Measurements from ENCODE around the gene COG7. TPM values are rescaled to one million over a fixed set of nuclear protein-coding genes. Genes with fewer than 3 reads are reported as not detected.

Gene COG7
- total and polyA plus RNA-seq, 2 of the 13 experiments (the other 11 are each of a cell fraction or from before 2014, with no cell fraction given) = 12.6 to 54.5 TPM

DNA sequence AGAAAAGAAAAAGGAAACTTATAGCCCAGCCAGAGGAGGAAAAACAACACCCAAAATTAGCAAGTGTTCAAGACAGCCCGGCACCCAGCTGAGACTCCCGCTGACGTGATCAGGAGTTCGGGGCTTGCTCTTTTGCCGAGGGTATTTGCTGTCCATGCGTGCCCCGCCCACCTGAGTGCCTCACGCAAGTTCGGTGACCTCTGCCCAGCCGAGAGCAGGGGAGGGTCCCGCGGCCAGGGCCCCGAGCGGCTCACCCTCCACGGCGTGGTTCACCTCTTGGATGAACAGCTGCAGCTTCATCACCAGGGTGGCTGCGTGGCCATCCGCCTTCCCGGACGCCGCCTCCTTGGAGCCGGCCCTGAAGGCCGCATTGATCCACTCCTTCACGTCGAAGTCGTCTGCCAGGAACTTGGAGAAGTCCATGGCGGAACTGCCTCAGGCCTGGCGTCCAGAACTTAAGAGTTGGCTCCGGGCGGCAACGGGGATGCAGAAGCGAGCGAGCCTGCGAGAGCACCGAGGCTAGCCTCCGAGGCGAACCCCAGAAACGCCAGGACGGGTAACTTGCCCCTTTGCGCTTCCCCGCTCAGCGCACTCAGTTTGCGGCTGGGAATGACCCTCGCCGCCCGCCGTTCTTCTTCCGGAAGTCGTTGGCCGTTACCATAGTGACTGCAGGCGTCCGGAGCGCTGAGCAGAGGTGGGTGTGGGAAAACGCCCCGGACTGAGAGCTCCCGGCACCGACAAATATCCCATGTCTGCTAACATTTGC is at the start of gene COG7 (continued):
- TF ChIP-seq, protein P1, sequence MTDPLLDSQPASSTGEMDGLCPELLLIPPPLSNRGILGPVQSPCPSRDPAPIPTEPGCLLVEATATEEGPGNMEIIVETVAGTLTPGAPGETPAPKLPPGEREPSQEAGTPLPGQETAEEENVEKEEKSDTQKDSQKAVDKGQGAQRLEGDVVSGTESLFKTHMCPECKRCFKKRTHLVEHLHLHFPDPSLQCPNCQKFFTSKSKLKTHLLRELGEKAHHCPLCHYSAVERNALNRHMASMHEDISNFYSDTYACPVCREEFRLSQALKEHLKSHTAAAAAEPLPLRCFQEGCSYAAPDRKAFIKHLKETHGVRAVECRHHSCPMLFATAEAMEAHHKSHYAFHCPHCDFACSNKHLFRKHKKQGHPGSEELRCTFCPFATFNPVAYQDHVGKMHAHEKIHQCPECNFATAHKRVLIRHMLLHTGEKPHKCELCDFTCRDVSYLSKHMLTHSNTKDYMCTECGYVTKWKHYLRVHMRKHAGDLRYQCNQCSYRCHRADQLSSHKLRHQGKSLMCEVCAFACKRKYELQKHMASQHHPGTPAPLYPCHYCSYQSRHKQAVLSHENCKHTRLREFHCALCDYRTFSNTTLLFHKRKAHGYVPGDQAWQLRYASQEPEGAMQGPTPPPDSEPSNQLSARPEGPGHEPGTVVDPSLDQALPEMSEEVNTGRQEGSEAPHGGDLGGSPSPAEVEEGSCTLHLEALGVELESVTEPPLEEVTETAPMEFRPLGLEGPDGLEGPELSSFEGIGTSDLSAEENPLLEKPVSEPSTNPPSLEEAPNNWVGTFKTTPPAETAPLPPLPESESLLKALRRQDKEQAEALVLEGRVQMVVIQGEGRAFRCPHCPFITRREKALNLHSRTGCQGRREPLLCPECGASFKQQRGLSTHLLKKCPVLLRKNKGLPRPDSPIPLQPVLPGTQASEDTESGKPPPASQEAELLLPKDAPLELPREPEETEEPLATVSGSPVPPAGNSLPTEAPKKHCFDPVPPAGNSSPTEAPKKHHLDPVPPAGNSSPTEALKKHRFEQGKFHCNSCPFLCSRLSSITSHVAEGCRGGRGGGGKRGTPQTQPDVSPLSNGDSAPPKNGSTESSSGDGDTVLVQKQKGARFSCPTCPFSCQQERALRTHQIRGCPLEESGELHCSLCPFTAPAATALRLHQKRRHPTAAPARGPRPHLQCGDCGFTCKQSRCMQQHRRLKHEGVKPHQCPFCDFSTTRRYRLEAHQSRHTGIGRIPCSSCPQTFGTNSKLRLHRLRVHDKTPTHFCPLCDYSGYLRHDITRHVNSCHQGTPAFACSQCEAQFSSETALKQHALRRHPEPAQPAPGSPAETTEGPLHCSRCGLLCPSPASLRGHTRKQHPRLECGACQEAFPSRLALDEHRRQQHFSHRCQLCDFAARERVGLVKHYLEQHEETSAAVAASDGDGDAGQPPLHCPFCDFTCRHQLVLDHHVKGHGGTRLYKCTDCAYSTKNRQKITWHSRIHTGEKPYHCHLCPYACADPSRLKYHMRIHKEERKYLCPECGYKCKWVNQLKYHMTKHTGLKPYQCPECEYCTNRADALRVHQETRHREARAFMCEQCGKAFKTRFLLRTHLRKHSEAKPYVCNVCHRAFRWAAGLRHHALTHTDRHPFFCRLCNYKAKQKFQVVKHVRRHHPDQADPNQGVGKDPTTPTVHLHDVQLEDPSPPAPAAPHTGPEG (CRISPR knock-in tag; IDR thresholded peaks at IDR 0.05) = peak; percentile 83
- peak; percentile 63 for TF ChIP-seq RARA (CRISPR knock-in tag; IDR thresholded peaks at IDR 0.05)
- peak; percentile 96; the same call in 1 of the 2 replicates for TF ChIP-seq ZNF558 (CRISPR knock-in tag; IDR thresholded peaks at IDR 0.05; ENCODE audit: borderline replicate concordance)
- TF ChIP-seq ARHGAP35 (CRISPR knock-in tag; IDR thresholded peaks at IDR 0.05; ENCODE audit: borderline replicate concordance) = peak; percentile 96
- TF ChIP-seq FOXJ3 (CRISPR knock-in tag; IDR thresholded peaks at IDR 0.05; ENCODE audit: borderline replicate concordance) = peak; percentile 78
- peak; percentile 89 for TF ChIP-seq ZC3H13 (CRISPR knock-in tag; IDR thresholded peaks at IDR 0.05)
- TF ChIP-seq ZNF816 (CRISPR knock-in tag; IDR thresholded peaks at IDR 0.05; ENCODE audit: borderline replicate concordance) = peak; percentile 81; the same call in 1 of the 2 replicates
- peak; percentile 74; the same call in 1 of the 2 replicates for TF ChIP-seq GFI1 (CRISPR knock-in tag; IDR thresholded peaks at IDR 0.05; ENCODE audit: borderline replicate concordance)
- TF ChIP-seq TCF7L2 (IDR thresholded peaks at IDR 0.05; ENCODE audit: low read depth, low read length) = no peak
- peak; percentile 94 for TF ChIP-seq ZNF367 (CRISPR knock-in tag; IDR thresholded peaks at IDR 0.05; ENCODE audit: borderline replicate concordance)
- peak; percentile 18; the same call in 1 of the 2 replicates for TF ChIP-seq SMAD9 (CRISPR knock-in tag; IDR thresholded peaks at IDR 0.05)
- peak; percentile 96 for TF ChIP-seq SRSF1 (optimal IDR thresholded peaks at IDR 0.05; ENCODE audit: low read depth, low read length)
- TF ChIP-seq SETDB1 (CRISPR knock-in tag; IDR thresholded peaks at IDR 0.05; ENCODE audit: borderline replicate concordance) = no peak
- TF ChIP-seq MED13 (CRISPR knock-in tag; IDR thresholded peaks at IDR 0.05) = peak; percentile 78; the same call in 1 of the 2 replicates
- TF ChIP-seq ZNF30 (CRISPR knock-in tag; IDR thresholded peaks at IDR 0.05) = peak; percentile 92; the same call in 1 of the 2 replicates
- TF ChIP-seq YEATS2 (CRISPR knock-in tag; IDR thresholded peaks at IDR 0.05; ENCODE audit: borderline replicate concordance) = peak; percentile 98
- TF ChIP-seq, protein P2, sequence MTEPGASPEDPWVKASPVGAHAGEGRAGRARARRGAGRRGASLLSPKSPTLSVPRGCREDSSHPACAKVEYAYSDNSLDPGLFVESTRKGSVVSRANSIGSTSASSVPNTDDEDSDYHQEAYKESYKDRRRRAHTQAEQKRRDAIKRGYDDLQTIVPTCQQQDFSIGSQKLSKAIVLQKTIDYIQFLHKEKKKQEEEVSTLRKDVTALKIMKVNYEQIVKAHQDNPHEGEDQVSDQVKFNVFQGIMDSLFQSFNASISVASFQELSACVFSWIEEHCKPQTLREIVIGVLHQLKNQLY (CRISPR knock-in tag; IDR thresholded peaks at IDR 0.05) = no peak; the same call in none of the 2 replicates
- peak; percentile 86 for TF ChIP-seq ZSCAN21 (CRISPR knock-in tag; IDR thresholded peaks at IDR 0.05; ENCODE audit: borderline replicate concordance)
- peak; percentile 89; the same call in 1 of the 2 replicates for TF ChIP-seq ZNF136 (CRISPR knock-in tag; IDR thresholded peaks at IDR 0.05; ENCODE audit: low read depth)
- peak; percentile 91 for TF ChIP-seq RFX1 (IDR thresholded peaks at IDR 0.05)
- 0 out of 2 replicates have a peak, but pooled peaks have one; percentile 89 for TF ChIP-seq NCOA5 (CRISPR knock-in tag; IDR thresholded peaks at IDR 0.05)
- peak; percentile 98 for TF ChIP-seq SRY (CRISPR knock-in tag; IDR thresholded peaks at IDR 0.05)
- TF ChIP-seq HES4 (CRISPR knock-in tag; IDR thresholded peaks at IDR 0.05; ENCODE audit: borderline replicate concordance) = peak; percentile 96

Data from HepG2 (cell line).